H9 (cell line): ENCODE results near the gene BCO1. TPM values are rescaled to one million over a fixed set of nuclear protein-coding genes. Genes with fewer than 3 reads are reported as not detected.

Source experiments
- DNase-seq: peaks from one replicate; pipeline ENCODE4 v3.0.0-alpha.2; 2017
- H2AFZ ChIP-seq: one replicate; pipeline ENCODE4 v1.6.1; 2013; ENCODE audit warnings: mild to moderate bottlenecking, low read length, control low read depth, moderate library complexity
- H2AK5ac ChIP-seq: 2 replicates; pipeline ENCODE4 v1.6.1; 2013; ENCODE audit warnings: low read length, control low read depth, mixed read lengths; ENCODE audit not compliant: insufficient read length
- H2BK120ac ChIP-seq: one replicate; pipeline ENCODE4 v1.6.1; 2013; ENCODE audit warnings: low read depth, mild to moderate bottlenecking, low read length, control low read depth, inconsistent platforms; ENCODE audit not compliant: poor library complexity, severe bottlenecking
- H2BK12ac ChIP-seq: 2 replicates; pipeline ENCODE4 v1.6.1; 2013; ENCODE audit warnings: low read length, control low read depth, mixed read lengths, low read depth; ENCODE audit not compliant: insufficient read length
- H2BK15ac ChIP-seq: 2 replicates; pipeline ENCODE4 v1.6.1; 2013; ENCODE audit warnings: low read depth, low read length, control low read depth
- H2BK20ac ChIP-seq: one replicate; pipeline ENCODE4 v1.6.1; 2013; ENCODE audit warnings: low read depth, mild to moderate bottlenecking, low read length, control low read depth, inconsistent platforms; ENCODE audit not compliant: poor library complexity, severe bottlenecking
- H2BK5ac ChIP-seq: 2 replicates; pipeline ENCODE4 v1.6.1; 2013; ENCODE audit warnings: low read length, control low read depth, mixed read lengths; ENCODE audit not compliant: insufficient read length
- H3K14ac ChIP-seq: 2 replicates; pipeline ENCODE4 v1.6.1; 2013; ENCODE audit warnings: low read length, control low read depth; ENCODE audit not compliant: insufficient read depth
- H3K18ac ChIP-seq: 2 replicates; pipeline ENCODE4 v1.6.1; 2013; ENCODE audit warnings: low read depth, mild to moderate bottlenecking, mixed read lengths, low read length, control low read depth; ENCODE audit not compliant: insufficient read length
- H3K23ac ChIP-seq: 2 replicates; pipeline ENCODE4 v1.6.1; 2013; ENCODE audit warnings: low read length, control low read depth, mixed read lengths, low read depth; ENCODE audit not compliant: insufficient read length
- H3K23me2 ChIP-seq: 2 replicates; pipeline ENCODE4 v1.6.1; 2013; ENCODE audit warnings: low read depth, mild to moderate bottlenecking, mixed read lengths, low read length, control low read depth; ENCODE audit not compliant: insufficient read length, poor library complexity, severe bottlenecking
- H3K27ac ChIP-seq: 2 replicates; pipeline ENCODE4 v1.5.1; 2013; ENCODE audit warnings: low read length, control low read depth, mixed read lengths, low read depth; ENCODE audit not compliant: insufficient read length
- H3K27me3 ChIP-seq: 2 replicates; pipeline ENCODE4 v1.6.1; 2013; ENCODE audit warnings: low read length, control low read depth, inconsistent platforms; ENCODE audit not compliant: insufficient read depth
- H3K4ac ChIP-seq: 2 replicates; pipeline ENCODE4 v1.6.1; 2013; ENCODE audit warnings: low read depth, mild to moderate bottlenecking, control low read depth, inconsistent platforms, low read length, moderate library complexity
- H3K4me1 ChIP-seq: 2 replicates; pipeline ENCODE4 v1.6.1; 2013; ENCODE audit warnings: low read length, control low read depth, inconsistent platforms; ENCODE audit not compliant: insufficient read depth
- H3K4me2 ChIP-seq: 2 replicates; pipeline ENCODE4 v1.6.1; 2013; ENCODE audit warnings: low read length, control low read depth, mixed read lengths; ENCODE audit not compliant: insufficient read length, insufficient read depth
- H3K56ac ChIP-seq: 2 replicates; pipeline ENCODE4 v1.6.1; 2013; ENCODE audit warnings: low read depth, mild to moderate bottlenecking, mixed read lengths, low read length, control low read depth; ENCODE audit not compliant: insufficient read length
- H3K79me1 ChIP-seq: 2 replicates; pipeline ENCODE4 v1.6.1; 2013; ENCODE audit warnings: low read depth, mild to moderate bottlenecking, moderate library complexity, low read length, control low read depth, inconsistent platforms; ENCODE audit not compliant: insufficient read depth, poor library complexity, severe bottlenecking
- H3K79me2 ChIP-seq: 2 replicates; pipeline ENCODE4 v1.6.1; 2013; ENCODE audit warnings: low read length, control low read depth, inconsistent platforms; ENCODE audit not compliant: insufficient read depth
- H3K9ac ChIP-seq: 2 replicates; pipeline ENCODE4 v1.6.1; 2013; ENCODE audit warnings: low read length, control low read depth, mixed read lengths; ENCODE audit not compliant: insufficient read length; ENCODE audit errors: extremely low read depth
- H3K9me3 ChIP-seq: one replicate; pipeline ENCODE4 v1.6.1; 2013; ENCODE audit warnings: low read depth, low read length, inconsistent platforms; ENCODE audit not compliant: control insufficient read depth
- H3T11ph ChIP-seq: one replicate; pipeline ENCODE4 v1.6.1; 2013; ENCODE audit warnings: mild to moderate bottlenecking, low read length, control low read depth, inconsistent platforms
- H4K20me1 ChIP-seq: one replicate; pipeline ENCODE4 v1.6.1; 2013; ENCODE audit not compliant: control insufficient read depth, insufficient read length, insufficient read depth
- H4K5ac ChIP-seq: 2 replicates; pipeline ENCODE4 v1.6.1; 2013; ENCODE audit warnings: low read depth, mild to moderate bottlenecking, mixed read lengths, low read length, control low read depth; ENCODE audit not compliant: insufficient read length
- H4K8ac ChIP-seq: replicated peaks from 2 replicates; pipeline ENCODE4 v1.6.1; 2013; ENCODE audit warnings: low read length, control low read depth, mixed read lengths, low read depth; ENCODE audit not compliant: insufficient read length
- H4K91ac ChIP-seq: 2 replicates; pipeline ENCODE4 v1.6.1; 2013; ENCODE audit warnings: low read depth, mild to moderate bottlenecking, moderate library complexity, mixed read lengths, low read length, control low read depth; ENCODE audit not compliant: insufficient read length
- H3K27ac Mint-ChIP-seq, 3 experiments: 2 replicates in 2 of 3; 3 replicates in 1 of 3; pipeline ENCODE4 v1.8.0; 2020 to 2021; ENCODE audit warnings: mixed read lengths in 3 of 3, mild to moderate bottlenecking in 1 of 3, moderate library complexity in 1 of 3
- H3K27me3 Mint-ChIP-seq: 2 replicates; pipeline ENCODE4 v1.8.0; 2021; ENCODE audit warnings: low read depth, mild to moderate bottlenecking, moderate library complexity, mixed read lengths
- H3K36me3 Mint-ChIP-seq, 3 experiments: 2 replicates in 2 of 3; 3 replicates in 1 of 3; pipeline ENCODE4 v1.8.0; 2020 to 2021; ENCODE audit warnings: low read depth in 3 of 3, mixed read lengths in 3 of 3; ENCODE audit not compliant: insufficient read depth in 1 of 3
- H3K4me1 Mint-ChIP-seq, 2 experiments: 2 replicates each; pipeline ENCODE4 v1.8.0; 2020; ENCODE audit warnings: mixed read lengths in 2 of 2
- H3K4me3 Mint-ChIP-seq, 2 experiments: 2 replicates in 1 of 2; 3 replicates in 1 of 2; pipeline ENCODE4 v1.8.0; 2020 to 2021; ENCODE audit warnings: mild to moderate bottlenecking in 2 of 2, mixed read lengths in 2 of 2, moderate library complexity in 1 of 2
- H3K9me3 Mint-ChIP-seq, 2 experiments: 2 replicates in 1 of 2; 3 replicates in 1 of 2; pipeline ENCODE4 v1.8.0; 2020; ENCODE audit warnings: mild to moderate bottlenecking in 2 of 2, mixed read lengths in 2 of 2, moderate library complexity in 1 of 2
- CTCF ChIP-seq: fragments of 200-600 bp; sonication (generic); conservative IDR thresholded peaks from 3 replicates; pipeline ENCODE4 v1.8.0; 2021; ENCODE audit warnings: antibody characterized with exemption, mild to moderate bottlenecking
- WGBS: extraction: QIAGEN DNeasy Blood & Tissue Kit; methylation state at CpG from one replicate; pipeline ENCODE4 v1.1.7; 2013; ENCODE audit warnings: missing lambda C conversion rate, low lambda C conversion rate, mixed read lengths; ENCODE audit not compliant: insufficient read length; ENCODE audit errors: extremely low coverage; 5-methylcytosine and 5-hydroxymethylcytosine counted together
- total RNA-seq: library from RNA; stranded (reverse); gene quantifications from 2 replicates; pipeline ENCODE4 v1.2.1, GENCODE V29; 2021

Gene BCO1
- total RNA-seq, 1 experiment from 2014 or later: not detected

- H3K9me3 Mint-ChIP-seq: no peaks in the 10 kb centered on the region
- Histone ChIP-seq H3K79me1 (no peaks in the 10 kb centered on the region), H2BK20ac (no peak overlapping the region), H3K4ac (no peak overlapping the region), H3K23ac (no peak overlapping the region), H3K9me3 (no peaks in the 10 kb centered on the region), H3K14ac (no peak overlapping the region), H3K23me2 (no peaks in the 10 kb centered on the region), H4K91ac (no peak overlapping the region), H2BK5ac (no peak overlapping the region), H2BK12ac (no peak overlapping the region), H3K9ac (no peak overlapping the region), H3K27me3 (no peaks in the 10 kb centered on the region), H3K79me2 (no peaks in the 10 kb centered on the region), H4K20me1 (no peaks in the 10 kb centered on the region), H3K56ac (no peak overlapping the region), H3K4me2 (no peak overlapping the region), H3K4me1 (no peaks in the 10 kb centered on the region), H2AFZ (no peak overlapping the region), H2AK5ac (no peak overlapping the region), H3K18ac (no peak overlapping the region), H2BK120ac (no peak overlapping the region), H3K27ac (no peak overlapping the region), H3T11ph (no peak overlapping the region), H4K5ac (no peak overlapping the region), H4K8ac (no peak overlapping the region), H2BK15ac (no peak overlapping the region)
- no peak overlapping the region for H3K4me3 Mint-ChIP-seq
- TF ChIP-seq CTCF: no peak
- no peaks in the 10 kb centered on the region for H3K4me1 Mint-ChIP-seq
- WGBS: no CpG with 5 or more reads among the region's 9 CpGs
- DNase-seq: no peak
- no peaks in the 10 kb centered on the region for H3K36me3 Mint-ChIP-seq
- H3K27ac Mint-ChIP-seq: no peak overlapping the region
- H3K27me3 Mint-ChIP-seq: peaks cover 9% of the 10 kb centered on the region
Observed at GRCh38 chr16:81291117-81291516, 52.6 kb downstream of the BCO1 start.
